ENCODE measurements around the gene GRIPAP1.

Gene GRIPAP1

DNA sequence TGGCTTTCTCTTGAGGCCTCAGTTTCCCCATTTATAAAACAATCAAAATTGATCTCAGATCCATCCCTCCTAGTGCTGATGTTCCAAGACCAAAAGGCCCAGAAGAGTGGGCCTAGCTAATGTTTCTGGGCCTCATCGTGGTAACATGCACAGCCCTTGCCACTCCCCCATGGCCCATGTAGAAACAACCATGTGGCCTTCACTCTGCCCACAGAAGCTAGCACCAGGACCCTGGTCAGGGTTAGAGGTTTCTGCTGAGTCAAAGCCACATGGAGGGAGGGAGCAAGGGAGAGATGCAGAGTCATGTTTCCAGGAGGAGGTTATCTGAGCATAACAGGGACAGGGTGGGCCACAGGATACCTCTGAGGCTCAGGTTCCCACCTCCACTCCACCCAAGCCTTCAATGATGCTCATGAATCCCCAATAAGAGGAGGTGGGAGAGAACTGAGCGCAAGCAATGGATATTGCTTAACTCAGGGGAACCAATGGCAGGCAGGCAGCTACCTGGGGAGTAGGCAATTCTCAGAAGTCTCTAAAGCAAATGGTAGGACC, 61.6 kb downstream of the GRIPAP1 start:
- Histone ChIP-seq H4K8ac (ENCODE audit: low read length) (no peak overlapping the region), H3K27me3 (ENCODE audit: control insufficient read depth in 1 of 2, insufficient read depth in 1 of 2, low read length in 2 of 2) (peaks cover 0 to 12% of the 10 kb centered on the region in 2 experiments), H3K79me1 (replicated peaks; ENCODE audit: low read length, poor library complexity, severe bottlenecking) (peaks cover 9% of the 10 kb centered on the region), H2BK5ac (ENCODE audit: low read depth, low read length, poor library complexity, severe bottlenecking) (no peak overlapping the region), H2BK120ac (ENCODE audit: low read depth, low read length) (no peak overlapping the region), H3K4me1 (ENCODE audit: control insufficient read depth, insufficient read depth, low read depth, low read length) (peaks cover 24% of the 10 kb centered on the region), H2AFZ (ENCODE audit: low read depth, low read length) (no peak overlapping the region), H3K36me3 (ENCODE audit: control insufficient read depth in 1 of 2, insufficient read depth in 2 of 2, low read depth in 1 of 2, low read length in 2 of 2) (peaks cover 26 to 46% of the 10 kb centered on the region in 2 experiments), H2AK5ac (ENCODE audit: low read length, severe bottlenecking) (no peak overlapping the region), H3K9ac (ENCODE audit: low read length) (no peak overlapping the region), H3K27ac (ENCODE audit: low read length, poor library complexity, severe bottlenecking) (no peak overlapping the region), H4K91ac (ENCODE audit: low read length) (no peak overlapping the region), H3K4me2 (ENCODE audit: low read length, poor library complexity, severe bottlenecking) (no peak overlapping the region), H2BK12ac (ENCODE audit: low read length in 2 of 2) (no peak overlapping the region), H3K4ac (ENCODE audit: low read depth in 1 of 2, low read length in 2 of 2) (no peak overlapping the region), H3K18ac (ENCODE audit: low read depth in 1 of 2, low read length in 2 of 2) (no peak overlapping the region), H3K23ac (ENCODE audit: low read length in 2 of 2) (no peak overlapping the region), H2BK15ac (ENCODE audit: low read depth, poor library complexity, severe bottlenecking) (no peak overlapping the region), H3K14ac (ENCODE audit: low read length in 2 of 2) (no peak overlapping the region), H3K9me3 (ENCODE audit: control insufficient read depth, low read length) (no peaks in the 10 kb centered on the region), H3K4me3 (ENCODE audit: insufficient read depth in 1 of 2, low read depth in 1 of 2, low read length in 2 of 2) (no peak overlapping the region)
- WGBS, result no CpG with 5 or more reads among the region's 2 CpGs
- no peak for DNase-seq

DNA sequence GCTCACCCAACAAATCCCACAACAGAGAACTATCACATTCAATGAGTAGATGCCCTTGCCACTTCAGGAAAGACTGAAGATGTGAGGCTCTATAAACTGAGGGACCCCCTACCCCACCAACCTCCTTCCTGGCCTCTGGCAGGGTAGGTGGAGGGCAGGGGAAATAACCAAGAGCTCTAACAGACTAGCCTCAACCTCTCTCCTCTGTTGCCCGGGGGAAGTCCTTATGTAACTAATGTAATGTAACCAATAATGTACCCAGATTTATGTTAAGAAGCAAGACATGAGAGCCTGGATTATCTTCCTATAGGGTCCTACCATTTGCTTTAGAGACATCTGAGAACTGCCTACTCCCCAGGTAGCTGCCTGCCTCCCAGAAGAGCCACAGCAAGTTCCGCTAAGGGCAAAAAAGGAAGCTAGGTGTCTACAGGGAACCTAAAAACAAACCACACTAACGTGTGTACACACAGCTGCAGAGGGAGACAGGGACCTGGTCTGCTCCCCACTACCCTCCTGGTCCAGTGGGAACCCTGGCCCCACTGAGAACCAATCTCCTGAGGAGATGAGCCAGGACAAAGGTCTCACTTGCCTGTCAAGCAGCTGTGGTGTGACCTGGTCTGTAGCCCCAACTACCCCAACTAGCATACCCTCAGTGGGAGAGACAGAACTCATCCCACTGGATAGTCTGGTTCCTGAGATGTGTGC, 62.4 kb downstream of the GRIPAP1 start:
- Histone ChIP-seq H4K8ac (ENCODE audit: low read length) (no peak overlapping the region), H3K23ac (ENCODE audit: low read length in 2 of 2) (no peak overlapping the region), H2BK12ac (ENCODE audit: low read length in 2 of 2) (no peak overlapping the region), H3K4me3 (ENCODE audit: insufficient read depth in 1 of 2, low read depth in 1 of 2, low read length in 2 of 2) (no peak overlapping the region), H3K18ac (ENCODE audit: low read depth in 1 of 2, low read length in 2 of 2) (no peak overlapping the region), H3K14ac (ENCODE audit: low read length in 2 of 2) (no peak overlapping the region), H2BK15ac (ENCODE audit: low read depth, poor library complexity, severe bottlenecking) (no peak overlapping the region), H2AFZ (ENCODE audit: low read depth, low read length) (no peak overlapping the region), H4K91ac (ENCODE audit: low read length) (no peak overlapping the region), H2BK5ac (ENCODE audit: low read depth, low read length, poor library complexity, severe bottlenecking) (no peak overlapping the region), H3K4me2 (ENCODE audit: low read length, poor library complexity, severe bottlenecking) (no peak overlapping the region), H3K27me3 (ENCODE audit: control insufficient read depth in 1 of 2, insufficient read depth in 1 of 2, low read length in 2 of 2) (peaks cover 0 to 12% of the 10 kb centered on the region in 2 experiments), H3K79me1 (replicated peaks; ENCODE audit: low read length, poor library complexity, severe bottlenecking) (peaks cover 11% of the 10 kb centered on the region), H3K36me3 (ENCODE audit: control insufficient read depth in 1 of 2, insufficient read depth in 2 of 2, low read depth in 1 of 2, low read length in 2 of 2) (peaks cover 29 to 51% of the 10 kb centered on the region in 2 experiments), H3K9ac (ENCODE audit: low read length) (no peak overlapping the region), H3K4ac (ENCODE audit: low read depth in 1 of 2, low read length in 2 of 2) (no peak overlapping the region), H3K27ac (ENCODE audit: low read length, poor library complexity, severe bottlenecking) (no peak overlapping the region), H3K4me1 (ENCODE audit: control insufficient read depth, insufficient read depth, low read depth, low read length) (peaks cover 24% of the 10 kb centered on the region), H2AK5ac (ENCODE audit: low read length, severe bottlenecking) (no peak overlapping the region), H2BK120ac (ENCODE audit: low read depth, low read length) (no peak overlapping the region), H3K9me3 (ENCODE audit: control insufficient read depth, low read length) (no peaks in the 10 kb centered on the region)
- DNase-seq, result no peak
- 100% methylated on average over 2 of the region's 3 CpGs for WGBS

- Histone ChIP-seq H3K14ac (ENCODE audit: low read length in 2 of 2) (no peak overlapping the region), H3K27ac (ENCODE audit: low read length, poor library complexity, severe bottlenecking) (no peak overlapping the region), H3K18ac (ENCODE audit: low read depth in 1 of 2, low read length in 2 of 2) (no peak overlapping the region), H3K23ac (ENCODE audit: low read length in 2 of 2) (no peak overlapping the region), H3K4me1 (ENCODE audit: control insufficient read depth, insufficient read depth, low read depth, low read length) (peaks cover 24% of the 10 kb centered on the region), H2BK120ac (ENCODE audit: low read depth, low read length) (no peak overlapping the region), H3K4me3 (ENCODE audit: insufficient read depth in 1 of 2, low read depth in 1 of 2, low read length in 2 of 2) (no peak overlapping the region), H3K9ac (ENCODE audit: low read length) (no peak overlapping the region), H4K8ac (ENCODE audit: low read length) (no peak overlapping the region), H2AFZ (ENCODE audit: low read depth, low read length) (no peak overlapping the region), H2AK5ac (ENCODE audit: low read length, severe bottlenecking) (no peak overlapping the region), H3K36me3 (ENCODE audit: control insufficient read depth in 1 of 2, insufficient read depth in 2 of 2, low read depth in 1 of 2, low read length in 2 of 2) (peaks cover 34 to 56% of the 10 kb centered on the region in 2 experiments), H3K79me1 (replicated peaks; ENCODE audit: low read length, poor library complexity, severe bottlenecking) (peaks cover 10% of the 10 kb centered on the region), H3K4ac (ENCODE audit: low read depth in 1 of 2, low read length in 2 of 2) (no peak overlapping the region), H3K27me3 (ENCODE audit: control insufficient read depth in 1 of 2, insufficient read depth in 1 of 2, low read length in 2 of 2) (peaks cover 0 to 9% of the 10 kb centered on the region in 2 experiments), H2BK12ac (ENCODE audit: low read length in 2 of 2) (no peak overlapping the region), H2BK5ac (ENCODE audit: low read depth, low read length, poor library complexity, severe bottlenecking) (no peak overlapping the region), H3K4me2 (ENCODE audit: low read length, poor library complexity, severe bottlenecking) (no peak overlapping the region), H2BK15ac (ENCODE audit: low read depth, poor library complexity, severe bottlenecking) (no peak overlapping the region), H3K9me3 (ENCODE audit: control insufficient read depth, low read length) (no peaks in the 10 kb centered on the region), H4K91ac (ENCODE audit: low read length) (no peak overlapping the region)
- DNase-seq, result no peak
- 100% methylated on average over 1 of the region's 1 CpG for WGBS
Observed at GRCh38 chrX:48938721-48939425, 63.2 kb downstream of the GRIPAP1 start.
